Measurements from ENCODE around the gene KCNJ6. TPM values are rescaled to one million over a fixed set of nuclear protein-coding genes. Genes with fewer than 3 reads are reported as not detected.

Gene KCNJ6
- polyA plus RNA-seq, 1 of the 3 experiments (the other 2 are of a cell fraction) = not detected

- TF ChIP-seq NRF1 (IDR thresholded peaks at IDR 0.05; ENCODE audit: low read depth, low read length) (no peak), TCF12 (IDR thresholded peaks at IDR 0.05) (no peak), TAF1 (IDR thresholded peaks at IDR 0.05; ENCODE audit: borderline replicate concordance, low read depth, low read length) (no peak)
Measured at GRCh38 chr21:37702241-37702640, 214.0 kb downstream of the KCNJ6 start (continued).

- Histone ChIP-seq H3K9me3 (no peaks in the 10 kb centered on the region), H2AFZ (ENCODE audit: low read depth) (no peak overlapping the region), H3K36me3 (replicated peaks in 1 of 2; ENCODE audit: control insufficient read depth in 1 of 2, insufficient read depth in 2 of 2, low read length in 1 of 2) (no peaks in the 10 kb centered on the region), H3K79me2 (ENCODE audit: insufficient read depth) (no peaks in the 10 kb centered on the region), H3K27ac (ENCODE audit: low read depth in 2 of 2, low read length in 1 of 2) (no peak overlapping the region), H3K9me2 (no peaks in the 10 kb centered on the region), H3K4me2 (no peak overlapping the region), H4K20me1 (ENCODE audit: insufficient read depth) (no peaks in the 10 kb centered on the region), H3K4me3 (ENCODE audit: low read depth in 2 of 2, low read length in 1 of 2) (no peak overlapping the region; a peak in 1 of 4 replicates), H3K27me3 (ENCODE audit: insufficient read depth) (peaks cover 12% of the 10 kb centered on the region; the same call in 1 of the 2 replicates), H3F3A (replicated peaks; ENCODE audit: insufficient read depth) (no peaks in the 10 kb centered on the region), H3K9ac (no peak overlapping the region), H3K4me1 (ENCODE audit: control insufficient read depth in 1 of 2, insufficient read depth in 2 of 2, low read depth in 1 of 2, low read length in 1 of 2) (no peaks in the 10 kb centered on the region; a peak in 1 of 4 replicates)
- WGBS (ENCODE audit: low lambda C conversion rate) = 9% methylated on average over 6 of the region's 6 CpGs
- CTCF ChIA-PET = interaction anchor here (0.7 to 4.7 kb wide), 20 partner anchors 10 to 652 kb away, joined by 3 to 52 read pairs (median 4); partner anchors contain the start of gene KCNJ6
- POLR2A ChIA-PET = interaction anchor here (1.1 kb wide), 1 partner anchor 9 kb away, joined by 3 read pairs; no protein-coding TSS in a partner anchor
- no peak for TF ChIP-seq TCF12 (IDR thresholded peaks at IDR 0.05)
- no peak for TF ChIP-seq GATA2 (CRISPR knock-in tag; IDR thresholded peaks at IDR 0.05)
- TF ChIP-seq SIN3A (IDR thresholded peaks at IDR 0.05; ENCODE audit: borderline replicate concordance, low read depth, low read length) = no peak
- TF ChIP-seq CTCF (IDR thresholded peaks at IDR 0.05) = peak; percentile 71
- TF ChIP-seq RAD21 (IDR thresholded peaks at IDR 0.05; ENCODE audit: low read length) = peak; percentile 67
- no peak for TF ChIP-seq POLR2AphosphoS5 (IDR thresholded peaks at IDR 0.05; ENCODE audit: low read depth, low read length)
- TF ChIP-seq TAF1 (IDR thresholded peaks at IDR 0.05; ENCODE audit: borderline replicate concordance, low read depth, low read length) = no peak
- TF ChIP-seq CHD2 (IDR thresholded peaks at IDR 0.05; ENCODE audit: low read length, partially characterized antibody) = no peak
- TF ChIP-seq EZH2phosphoT487 (IDR thresholded peaks at IDR 0.05; ENCODE audit: borderline replicate concordance, low read depth) = no peak
- no peak for TF ChIP-seq ZBTB33 (IDR thresholded peaks at IDR 0.05; ENCODE audit: borderline replicate concordance, low read depth)
- TF ChIP-seq RCOR1 (IDR thresholded peaks at IDR 0.05; ENCODE audit: low read length) = no peak
- TF ChIP-seq SMC3 (IDR thresholded peaks at IDR 0.05; ENCODE audit: low read depth, low read length) = peak; percentile 58; the same call in 1 of the 2 replicates
- no peak for TF ChIP-seq RXRA (IDR thresholded peaks at IDR 0.05; ENCODE audit: borderline replicate concordance, low read depth)
- no peak for TF ChIP-seq TEAD4 (IDR thresholded peaks at IDR 0.05; ENCODE audit: borderline replicate concordance, insufficient read depth)
- no peak for TF ChIP-seq JUND (IDR thresholded peaks at IDR 0.05)
- TF ChIP-seq GABPA (IDR thresholded peaks at IDR 0.05; ENCODE audit: low read depth) = no peak
- no peak for TF ChIP-seq EP300 (IDR thresholded peaks at IDR 0.05; ENCODE audit: borderline replicate concordance in 1 of 2, low read depth in 1 of 2, low read length in 1 of 2)
- TF ChIP-seq MAX (IDR thresholded peaks at IDR 0.05; ENCODE audit: low read depth) = no peak
- DNase-seq = peak; percentile 76
Measured at GRCh38 chr21:37700641-37701202, 215.5 kb downstream of the KCNJ6 start.
